ENCODE data around the gene SBNO2. TPM values are rescaled to one million over a fixed set of nuclear protein-coding genes. Genes with fewer than 3 reads are reported as not detected.
A peak's percentile ranks its signal among the peaks of the same experiment; 100 is the strongest.

SBNO2 gene
- total and polyA plus RNA-seq, 9 of the 15 experiments (the other 6 are each of a cell fraction or from before 2014, with no cell fraction given) = 0.01 to 46.2 (median 6.7) TPM

DNA sequence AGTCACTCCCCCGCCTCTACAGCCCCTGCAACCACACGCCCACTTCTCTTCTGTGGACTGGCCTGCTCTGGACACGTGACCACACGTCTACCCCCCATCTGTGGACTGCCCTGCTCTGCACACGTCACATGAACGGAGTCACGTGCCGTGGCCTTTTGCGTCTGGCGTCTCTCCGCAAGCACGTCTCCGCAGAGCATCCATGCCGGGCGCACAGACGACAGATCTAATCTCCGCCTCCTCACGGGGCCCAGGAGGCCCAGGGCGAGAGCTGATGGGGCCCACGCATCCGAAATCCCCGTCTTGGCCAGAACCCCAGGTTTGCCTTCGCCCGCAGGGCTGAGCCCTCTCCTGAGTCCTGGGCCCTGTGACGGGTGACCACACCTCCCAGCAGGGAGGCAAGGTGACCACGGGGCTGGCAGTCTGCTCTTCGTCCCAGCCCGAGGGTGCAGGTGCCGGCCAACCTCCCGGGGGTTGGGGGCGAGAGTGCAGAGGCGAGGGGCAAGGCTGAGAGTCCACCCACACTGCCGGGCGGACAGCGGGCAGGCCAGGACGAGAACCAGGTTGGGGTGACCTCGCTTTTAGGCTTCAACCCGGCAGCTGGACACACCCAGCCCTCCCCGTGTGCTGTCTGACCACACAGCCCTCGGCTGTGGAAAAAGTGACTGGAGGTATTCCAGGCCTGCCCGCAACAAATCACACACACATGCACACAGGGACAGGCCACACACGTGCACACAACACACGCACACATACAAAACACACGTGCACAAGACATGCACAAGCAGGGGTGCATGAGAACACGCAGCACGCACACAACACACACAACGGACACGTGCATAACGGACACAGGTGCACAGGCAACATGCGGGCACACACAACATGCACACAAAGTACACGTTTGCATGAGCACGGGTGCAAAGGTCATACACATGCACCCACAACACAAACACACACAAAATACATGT, 3.9 kb downstream of the SBNO2 start (continued):
- TF ChIP-seq RBM34 (IDR thresholded peaks at IDR 0.05; ENCODE audit: borderline replicate concordance, insufficient read depth, low read length) (no peak), TFAM (CRISPR knock-in tag; conservative IDR thresholded peaks at IDR 0.05) (no peak), BHLHE40 (IDR thresholded peaks at IDR 0.05; ENCODE audit: low read length) (peak; percentile 98), EGR1 (conservative IDR thresholded peaks at IDR 0.05) (peak; percentile 75), ZKSCAN8 (CRISPR knock-in tag; IDR thresholded peaks at IDR 0.05) (no peak), ZNF766 (CRISPR knock-in tag; conservative IDR thresholded peaks at IDR 0.05) (no peak), POLR3G (IDR thresholded peaks at IDR 0.05; ENCODE audit: extremely low read depth, insufficient read length, insufficient replicate concordance) (no peak), SMARCC2 (IDR thresholded peaks at IDR 0.05; ENCODE audit: low read depth) (no peak), NFIX (CRISPR knock-in tag; IDR thresholded peaks at IDR 0.05; ENCODE audit: low read depth) (no peak), PYGO2 (tag; IDR thresholded peaks at IDR 0.05) (no peak), ZNF140 (CRISPR knock-in tag; IDR thresholded peaks at IDR 0.05) (no peak)
- TF ChIP-seq, protein P1, sequence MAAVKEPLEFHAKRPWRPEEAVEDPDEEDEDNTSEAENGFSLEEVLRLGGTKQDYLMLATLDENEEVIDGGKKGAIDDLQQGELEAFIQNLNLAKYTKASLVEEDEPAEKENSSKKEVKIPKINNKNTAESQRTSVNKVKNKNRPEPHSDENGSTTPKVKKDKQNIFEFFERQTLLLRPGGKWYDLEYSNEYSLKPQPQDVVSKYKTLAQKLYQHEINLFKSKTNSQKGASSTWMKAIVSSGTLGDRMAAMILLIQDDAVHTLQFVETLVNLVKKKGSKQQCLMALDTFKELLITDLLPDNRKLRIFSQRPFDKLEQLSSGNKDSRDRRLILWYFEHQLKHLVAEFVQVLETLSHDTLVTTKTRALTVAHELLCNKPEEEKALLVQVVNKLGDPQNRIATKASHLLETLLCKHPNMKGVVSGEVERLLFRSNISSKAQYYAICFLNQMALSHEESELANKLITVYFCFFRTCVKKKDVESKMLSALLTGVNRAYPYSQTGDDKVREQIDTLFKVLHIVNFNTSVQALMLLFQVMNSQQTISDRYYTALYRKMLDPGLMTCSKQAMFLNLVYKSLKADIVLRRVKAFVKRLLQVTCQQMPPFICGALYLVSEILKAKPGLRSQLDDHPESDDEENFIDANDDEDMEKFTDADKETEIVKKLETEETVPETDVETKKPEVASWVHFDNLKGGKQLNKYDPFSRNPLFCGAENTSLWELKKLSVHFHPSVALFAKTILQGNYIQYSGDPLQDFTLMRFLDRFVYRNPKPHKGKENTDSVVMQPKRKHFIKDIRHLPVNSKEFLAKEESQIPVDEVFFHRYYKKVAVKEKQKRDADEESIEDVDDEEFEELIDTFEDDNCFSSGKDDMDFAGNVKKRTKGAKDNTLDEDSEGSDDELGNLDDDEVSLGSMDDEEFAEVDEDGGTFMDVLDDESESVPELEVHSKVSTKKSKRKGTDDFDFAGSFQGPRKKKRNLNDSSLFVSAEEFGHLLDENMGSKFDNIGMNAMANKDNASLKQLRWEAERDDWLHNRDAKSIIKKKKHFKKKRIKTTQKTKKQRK (IDR thresholded peaks at IDR 0.05; ENCODE audit: borderline replicate concordance, low read depth, low read length) = no peak
- TF ChIP-seq, protein P2, sequence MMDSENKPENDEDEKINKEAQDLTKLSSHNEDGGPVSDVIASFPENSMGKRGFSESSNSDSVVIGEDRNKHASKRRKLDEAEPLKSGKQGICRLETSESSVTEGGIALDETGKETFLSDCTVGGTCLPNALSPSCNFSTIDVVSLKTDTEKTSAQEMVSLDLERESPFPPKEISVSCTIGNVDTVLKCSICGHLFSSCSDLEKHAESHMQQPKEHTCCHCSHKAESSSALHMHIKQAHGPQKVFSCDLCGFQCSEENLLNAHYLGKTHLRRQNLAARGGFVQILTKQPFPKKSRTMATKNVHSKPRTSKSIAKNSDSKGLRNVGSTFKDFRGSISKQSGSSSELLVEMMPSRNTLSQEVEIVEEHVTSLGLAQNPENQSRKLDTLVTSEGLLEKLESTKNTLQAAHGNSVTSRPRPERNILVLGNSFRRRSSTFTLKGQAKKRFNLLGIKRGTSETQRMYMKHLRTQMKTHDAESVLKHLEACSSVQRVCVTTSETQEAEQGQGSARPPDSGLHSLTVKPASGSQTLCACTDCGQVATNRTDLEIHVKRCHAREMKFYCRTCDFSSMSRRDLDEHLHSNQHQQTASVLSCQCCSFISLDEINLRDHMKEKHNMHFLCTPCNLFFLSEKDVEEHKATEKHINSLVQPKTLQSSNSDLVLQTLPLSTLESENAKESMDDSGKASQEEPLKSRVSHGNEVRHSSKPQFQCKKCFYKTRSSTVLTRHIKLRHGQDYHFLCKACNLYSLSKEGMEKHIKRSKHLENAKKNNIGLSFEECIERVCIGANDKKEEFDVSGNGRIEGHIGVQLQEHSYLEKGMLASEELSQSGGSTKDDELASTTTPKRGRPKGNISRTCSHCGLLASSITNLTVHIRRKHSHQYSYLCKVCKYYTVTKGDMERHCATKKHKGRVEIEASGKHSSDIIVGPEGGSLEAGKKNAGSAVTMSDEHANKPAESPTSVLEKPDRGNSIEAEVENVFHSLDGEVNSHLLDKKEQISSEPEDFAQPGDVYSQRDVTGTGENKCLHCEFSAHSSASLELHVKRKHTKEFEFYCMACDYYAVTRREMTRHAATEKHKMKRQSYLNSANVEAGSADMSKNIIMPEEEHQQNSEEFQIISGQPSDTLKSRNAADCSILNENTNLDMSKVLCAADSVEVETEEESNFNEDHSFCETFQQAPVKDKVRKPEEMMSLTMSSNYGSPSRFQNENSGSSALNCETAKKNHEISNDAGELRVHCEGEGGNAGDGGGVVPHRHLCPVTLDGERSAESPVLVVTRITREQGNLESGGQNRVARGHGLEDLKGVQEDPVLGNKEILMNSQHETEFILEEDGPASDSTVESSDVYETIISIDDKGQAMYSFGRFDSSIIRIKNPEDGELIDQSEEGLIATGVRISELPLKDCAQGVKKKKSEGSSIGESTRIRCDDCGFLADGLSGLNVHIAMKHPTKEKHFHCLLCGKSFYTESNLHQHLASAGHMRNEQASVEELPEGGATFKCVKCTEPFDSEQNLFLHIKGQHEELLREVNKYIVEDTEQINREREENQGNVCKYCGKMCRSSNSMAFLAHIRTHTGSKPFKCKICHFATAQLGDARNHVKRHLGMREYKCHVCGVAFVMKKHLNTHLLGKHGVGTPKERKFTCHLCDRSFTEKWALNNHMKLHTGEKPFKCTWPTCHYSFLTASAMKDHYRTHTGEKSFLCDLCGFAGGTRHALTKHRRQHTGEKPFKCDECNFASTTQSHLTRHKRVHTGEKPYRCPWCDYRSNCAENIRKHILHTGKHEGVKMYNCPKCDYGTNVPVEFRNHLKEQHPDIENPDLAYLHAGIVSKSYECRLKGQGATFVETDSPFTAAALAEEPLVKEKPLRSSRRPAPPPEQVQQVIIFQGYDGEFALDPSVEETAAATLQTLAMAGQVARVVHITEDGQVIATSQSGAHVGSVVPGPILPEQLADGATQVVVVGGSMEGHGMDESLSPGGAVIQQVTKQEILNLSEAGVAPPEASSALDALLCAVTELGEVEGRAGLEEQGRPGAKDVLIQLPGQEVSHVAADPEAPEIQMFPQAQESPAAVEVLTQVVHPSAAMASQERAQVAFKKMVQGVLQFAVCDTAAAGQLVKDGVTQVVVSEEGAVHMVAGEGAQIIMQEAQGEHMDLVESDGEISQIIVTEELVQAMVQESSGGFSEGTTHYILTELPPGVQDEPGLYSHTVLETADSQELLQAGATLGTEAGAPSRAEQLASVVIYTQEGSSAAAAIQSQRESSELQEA (IDR thresholded peaks at IDR 0.05; ENCODE audit: low read depth) = no peak
- TF ChIP-seq, protein P3, sequence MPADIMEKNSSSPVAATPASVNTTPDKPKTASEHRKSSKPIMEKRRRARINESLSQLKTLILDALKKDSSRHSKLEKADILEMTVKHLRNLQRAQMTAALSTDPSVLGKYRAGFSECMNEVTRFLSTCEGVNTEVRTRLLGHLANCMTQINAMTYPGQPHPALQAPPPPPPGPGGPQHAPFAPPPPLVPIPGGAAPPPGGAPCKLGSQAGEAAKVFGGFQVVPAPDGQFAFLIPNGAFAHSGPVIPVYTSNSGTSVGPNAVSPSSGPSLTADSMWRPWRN (IDR thresholded peaks at IDR 0.05; ENCODE audit: low read depth) = 0 out of 2 replicates have a peak, but pooled peaks have one; percentile 35
